Fibroblast of villous mesenchyme (primary cell): Measurements from ENCODE around the gene SLC22A23. TPM values are rescaled to one million over a fixed set of nuclear protein-coding genes. Genes with fewer than 3 reads are reported as not detected.
A peak's percentile ranks its signal among the peaks of the same experiment; 100 is the strongest.
"Not testable (repeated sequence)": the region's sequence is repeated elsewhere in the genome, so short reads cannot be mapped to it uniquely, and the experiment has no call there.

Source experiments
- DNase-seq: peaks from one replicate; pipeline ENCODE4 v3.0.0-alpha.2; 2010; ENCODE audit warnings: low read depth
- H3K4me3 ChIP-seq: 2 replicates; pipeline ENCODE4 v1.5.1; 2011; ENCODE audit warnings: low read depth, mild to moderate bottlenecking, low read length
- CTCF ChIP-seq: IDR thresholded peaks from 2 replicates; pipeline ENCODE4 v1.5.1; 2012; ENCODE audit warnings: low read depth, mild to moderate bottlenecking, low read length; ENCODE audit not compliant: insufficient read depth
- total RNA-seq: library from RNA; depleted of rRNA; stranded (reverse); fragments of >200 nt; gene quantifications from 2 replicates; pipeline ENCODE4 v1.2.3, GENCODE V29; 2012

SLC22A23 gene
- total RNA-seq, 1 donor, result 2.2 TPM

DNA sequence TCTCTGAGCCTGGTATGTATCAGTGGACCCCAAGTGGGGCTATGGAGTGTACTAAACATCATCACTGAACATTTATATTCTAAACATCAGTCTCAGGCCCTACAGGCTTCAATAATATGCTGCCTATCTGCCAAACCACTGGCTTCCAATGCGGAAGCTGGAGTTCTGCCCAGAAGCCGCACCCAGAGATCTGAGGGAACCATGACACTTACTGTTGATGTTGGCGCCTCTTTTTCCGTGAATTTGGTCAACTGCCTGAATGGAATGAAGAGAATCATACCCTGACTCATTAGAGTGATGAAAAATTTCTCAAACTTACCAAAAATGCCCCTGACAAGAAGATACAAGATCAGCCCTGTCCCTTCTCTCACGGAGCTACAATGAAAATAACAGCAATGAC is 66.2 kb downstream of the SLC22A23 start:
- no peak for TF ChIP-seq CTCF
- no peak overlapping the region for H3K4me3 ChIP-seq
- DNase-seq, result no peak

DNA sequence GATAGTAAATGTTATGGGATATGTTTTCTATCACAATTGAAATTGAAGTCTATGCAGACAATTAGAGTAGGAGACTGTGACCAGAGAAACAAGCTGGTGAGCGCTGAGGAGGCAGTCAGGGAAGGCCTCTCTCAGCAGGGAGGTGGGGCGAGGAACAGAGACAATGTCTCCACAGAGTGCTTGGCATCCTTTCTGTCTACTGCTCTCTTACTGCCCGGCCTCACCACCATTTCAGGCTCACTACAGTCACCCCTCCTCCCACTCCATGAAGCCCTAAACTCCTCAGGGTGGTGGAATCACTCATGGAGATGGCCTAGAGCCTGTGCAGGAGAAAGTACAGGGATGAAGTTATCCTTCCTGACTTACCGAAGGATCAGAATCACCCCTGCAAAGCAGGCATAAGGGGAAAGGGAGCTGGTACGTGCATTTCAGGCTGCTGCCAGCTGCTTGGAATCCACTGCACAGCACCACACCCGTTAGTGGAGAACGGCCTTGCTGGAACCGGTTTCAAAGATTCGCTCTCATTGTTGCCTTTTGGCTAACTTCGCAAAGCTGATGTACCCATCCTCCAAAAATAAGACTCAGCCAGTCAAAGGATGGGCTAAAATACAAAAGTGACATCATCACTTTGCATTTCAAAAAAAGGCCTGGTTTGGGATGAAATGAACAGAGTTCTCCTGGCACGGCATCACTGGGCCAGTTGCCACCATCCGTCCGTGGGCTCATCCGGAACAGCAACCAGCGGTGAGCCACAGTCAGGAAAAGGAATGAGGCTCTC is 67.3 kb downstream of the SLC22A23 start:
- no peak for TF ChIP-seq CTCF
- H3K4me3 ChIP-seq, result no peak overlapping the region
- DNase-seq, result no peak

DNA sequence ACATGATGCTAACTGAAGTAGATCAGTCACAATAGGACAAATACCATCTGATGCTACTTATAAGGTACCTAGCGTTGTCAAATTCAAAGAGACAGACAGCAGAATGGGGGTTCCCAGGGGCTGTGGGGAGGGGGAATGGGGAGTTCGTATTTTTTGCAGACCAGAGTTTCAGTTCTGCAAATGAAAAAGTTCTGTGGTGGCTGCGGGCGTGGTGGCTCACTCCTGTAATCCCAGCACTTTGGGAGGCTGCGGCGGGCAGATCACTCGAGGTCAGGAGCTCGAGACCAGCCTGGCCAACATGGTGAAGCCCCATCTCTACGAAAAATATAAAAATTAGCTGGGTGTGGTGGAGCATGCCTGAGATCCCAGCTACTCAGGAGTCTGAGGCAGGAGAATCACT is 68.1 kb downstream of the SLC22A23 start:
- no peak for TF ChIP-seq CTCF
- no peak overlapping the region for H3K4me3 ChIP-seq
- no peak for DNase-seq

GRCh38 chr6:3386374-3386857 is 70.4 kb downstream of the SLC22A23 start:
- no peak for TF ChIP-seq CTCF
- H3K4me3 ChIP-seq, result no peak overlapping the region
- DNase-seq, result no peak

DNA sequence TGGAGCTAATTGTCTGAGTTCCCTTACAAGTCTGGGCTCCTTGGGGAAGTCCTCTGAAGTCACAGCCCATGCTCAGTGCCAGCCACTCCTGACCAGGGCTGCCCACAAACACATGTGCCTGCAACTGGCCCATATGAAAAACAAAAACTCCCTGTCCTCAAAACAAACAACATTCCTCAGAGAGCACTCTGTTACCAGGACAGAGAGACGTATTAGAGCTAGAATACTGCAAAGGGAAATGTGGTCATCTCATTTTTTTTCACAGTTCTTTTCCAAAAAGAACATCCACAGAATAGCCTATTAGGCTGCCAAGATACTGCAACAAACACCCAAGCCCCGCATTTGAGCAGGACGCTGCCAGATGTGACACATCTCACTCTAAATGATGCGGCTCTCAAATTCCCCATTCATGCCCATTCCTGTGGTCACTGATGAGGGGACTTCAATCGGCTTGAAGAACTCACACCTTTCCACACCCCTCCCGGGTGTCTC is 71.1 kb downstream of the SLC22A23 start:
- TF ChIP-seq CTCF, result no peak
- peak; percentile 15 for DNase-seq
- H3K4me3 ChIP-seq, result no peak overlapping the region

DNA sequence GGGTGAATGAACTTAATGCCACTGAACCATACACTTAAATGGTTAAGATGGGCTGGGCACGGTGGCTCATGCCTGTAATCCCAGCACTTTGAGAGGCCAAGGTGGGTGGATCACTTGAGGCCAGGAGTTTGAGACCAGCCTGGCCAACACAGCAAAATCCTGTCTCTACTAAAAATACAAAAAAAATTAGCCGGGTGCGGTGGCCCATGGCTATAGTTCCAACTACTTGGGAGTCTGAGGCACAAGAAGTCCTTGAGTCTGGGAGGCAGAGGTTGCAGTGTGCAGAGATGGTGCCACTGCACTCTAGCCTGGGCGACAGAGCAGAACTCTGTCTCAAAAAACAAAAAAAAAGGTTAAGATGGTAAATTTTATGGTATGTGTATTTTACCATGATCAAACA is 71.7 kb downstream of the SLC22A23 start:
- H3K4me3 ChIP-seq, DNase-seq: not testable (repeated sequence)

GRCh38 chr6:3384241-3385143 is 72.4 kb downstream of the SLC22A23 start:
- no peak for DNase-seq
- TF ChIP-seq CTCF, result no peak

More at GRCh38 chr6:3384241-3385143, 72.4 kb downstream of the SLC22A23 start:
- H3K4me3 ChIP-seq, result no peak overlapping the region
